Measurements from ENCODE around the gene ADARB2. TPM values are rescaled to one million over a fixed set of nuclear protein-coding genes. Genes with fewer than 3 reads are reported as not detected.
A peak's percentile ranks its signal among the peaks of the same experiment; 100 is the strongest.

ADARB2 gene
- total RNA-seq, 2 experiments from 2014 or later = 0.63 to 0.99 TPM

- Mint-ChIP-seq H3K4me1 (ENCODE audit: low read depth) (no peaks in the 10 kb centered on the region), H3K4me3 (no peak overlapping the region), H3K9me3 (ENCODE audit: insufficient read depth) (no peaks in the 10 kb centered on the region), H3K36me3 (ENCODE audit: low read depth) (no peaks in the 10 kb centered on the region), H3K27me3 (ENCODE audit: low read depth) (no peaks in the 10 kb centered on the region), H3K27ac (no peak overlapping the region)
- DNase-seq = no peak
- ATAC-seq = no peak
- ChIA-PET POLR2A (no interaction called here), CTCF (no interaction called here)
These were observed 250.3 kb downstream of the ADARB2 start for GRCh38 chr10:1486841-1487687.

GRCh38 chr10:1485357-1485756 is 252.0 kb downstream of the ADARB2 start:
- ChIA-PET POLR2A (no interaction called here), CTCF (no interaction called here)
- no peak for DNase-seq
- ATAC-seq = no peak
- Mint-ChIP-seq H3K4me1 (ENCODE audit: low read depth) (no peaks in the 10 kb centered on the region), H3K36me3 (ENCODE audit: low read depth) (no peaks in the 10 kb centered on the region), H3K27ac (no peak overlapping the region), H3K9me3 (ENCODE audit: insufficient read depth) (no peaks in the 10 kb centered on the region), H3K4me3 (no peak overlapping the region), H3K27me3 (ENCODE audit: low read depth) (no peaks in the 10 kb centered on the region)

- H3K27ac Mint-ChIP-seq = no peak overlapping the region
- H3K4me3 Mint-ChIP-seq = no peak overlapping the region
- no peaks in the 10 kb centered on the region for H3K4me1 Mint-ChIP-seq (ENCODE audit: low read depth)
- no peaks in the 10 kb centered on the region for H3K36me3 Mint-ChIP-seq (ENCODE audit: low read depth)
- DNase-seq = no peak
- no peaks in the 10 kb centered on the region for H3K9me3 Mint-ChIP-seq (ENCODE audit: insufficient read depth)
- ChIA-PET CTCF (no interaction called here), POLR2A (no interaction called here)
- no peak for ATAC-seq
- H3K27me3 Mint-ChIP-seq (ENCODE audit: low read depth) = no peaks in the 10 kb centered on the region
These were observed 253.5 kb downstream of the ADARB2 start for GRCh38 chr10:1483826-1484225.

- DNase-seq = no peak
- H3K4me1 Mint-ChIP-seq (ENCODE audit: low read depth) = no peaks in the 10 kb centered on the region
- H3K36me3 Mint-ChIP-seq (ENCODE audit: low read depth) = no peaks in the 10 kb centered on the region
- H3K27ac Mint-ChIP-seq = no peak overlapping the region
- H3K27me3 Mint-ChIP-seq (ENCODE audit: low read depth) = no peaks in the 10 kb centered on the region
- no peaks in the 10 kb centered on the region for H3K9me3 Mint-ChIP-seq (ENCODE audit: insufficient read depth)
- ChIA-PET CTCF (no interaction called here), POLR2A (no interaction called here)
- no peak for ATAC-seq
- H3K4me3 Mint-ChIP-seq = no peak overlapping the region
These were observed 254.1 kb downstream of the ADARB2 start for GRCh38 chr10:1483246-1483645.

- DNase-seq (no peak), ATAC-seq (no peak)
- Mint-ChIP-seq H3K27ac (no peak overlapping the region), H3K36me3 (ENCODE audit: low read depth) (no peaks in the 10 kb centered on the region), H3K4me3 (no peak overlapping the region), H3K4me1 (ENCODE audit: low read depth) (no peaks in the 10 kb centered on the region), H3K27me3 (ENCODE audit: low read depth) (no peaks in the 10 kb centered on the region), H3K9me3 (ENCODE audit: insufficient read depth) (no peaks in the 10 kb centered on the region)
- CTCF ChIA-PET = no interaction called here
- POLR2A ChIA-PET = no interaction called here
These were observed 259.7 kb downstream of the ADARB2 start for GRCh38 chr10:1477578-1477977.

- CTCF ChIA-PET = no interaction called here
- H3K4me3 Mint-ChIP-seq = no peak overlapping the region
- no peak for DNase-seq
- no peaks in the 10 kb centered on the region for H3K36me3 Mint-ChIP-seq (ENCODE audit: low read depth)
- H3K9me3 Mint-ChIP-seq (ENCODE audit: insufficient read depth) = no peaks in the 10 kb centered on the region
- H3K27me3 Mint-ChIP-seq (ENCODE audit: low read depth) = no peaks in the 10 kb centered on the region
- H3K27ac Mint-ChIP-seq = no peak overlapping the region
- H3K4me1 Mint-ChIP-seq (ENCODE audit: low read depth) = no peaks in the 10 kb centered on the region
- ATAC-seq = no peak
- POLR2A ChIA-PET = no interaction called here
These were observed 260.9 kb downstream of the ADARB2 start for GRCh38 chr10:1476455-1476803.

GRCh38 chr10:1475771-1476454 is 261.4 kb downstream of the ADARB2 start:
- Mint-ChIP-seq H3K27ac (no peak overlapping the region), H3K4me1 (ENCODE audit: low read depth) (no peaks in the 10 kb centered on the region), H3K27me3 (ENCODE audit: low read depth) (no peaks in the 10 kb centered on the region), H3K4me3 (no peak overlapping the region), H3K36me3 (ENCODE audit: low read depth) (no peaks in the 10 kb centered on the region), H3K9me3 (ENCODE audit: insufficient read depth) (no peaks in the 10 kb centered on the region)
- DNase-seq (no peak), ATAC-seq (no peak)
- ChIA-PET CTCF (no interaction called here), POLR2A (no interaction called here)

GRCh38 chr10:1475098-1475591 is 262.2 kb downstream of the ADARB2 start:
- H3K4me1 Mint-ChIP-seq (ENCODE audit: low read depth) = no peaks in the 10 kb centered on the region
- POLR2A ChIA-PET = no interaction called here
- CTCF ChIA-PET = no interaction called here
- no peak overlapping the region for H3K4me3 Mint-ChIP-seq
- no peaks in the 10 kb centered on the region for H3K27me3 Mint-ChIP-seq (ENCODE audit: low read depth)
- H3K9me3 Mint-ChIP-seq (ENCODE audit: insufficient read depth) = no peaks in the 10 kb centered on the region
- ATAC-seq = no peak
- peak; percentile 14 for DNase-seq
- no peaks in the 10 kb centered on the region for H3K36me3 Mint-ChIP-seq (ENCODE audit: low read depth)
- no peak overlapping the region for H3K27ac Mint-ChIP-seq

GRCh38 chr10:1474376-1475097 is 262.8 kb downstream of the ADARB2 start:
- ChIA-PET POLR2A (no interaction called here), CTCF (no interaction called here)
- Mint-ChIP-seq H3K9me3 (ENCODE audit: insufficient read depth) (no peaks in the 10 kb centered on the region), H3K27me3 (ENCODE audit: low read depth) (no peaks in the 10 kb centered on the region), H3K4me3 (no peak overlapping the region), H3K4me1 (ENCODE audit: low read depth) (no peaks in the 10 kb centered on the region), H3K36me3 (ENCODE audit: low read depth) (no peaks in the 10 kb centered on the region), H3K27ac (no peak overlapping the region)
- ATAC-seq (no peak), DNase-seq (no peak)

- H3K9me3 Mint-ChIP-seq (ENCODE audit: insufficient read depth) = no peaks in the 10 kb centered on the region
- no peaks in the 10 kb centered on the region for H3K27me3 Mint-ChIP-seq (ENCODE audit: low read depth)
- POLR2A ChIA-PET = no interaction called here
- CTCF ChIA-PET = no interaction called here
- ATAC-seq = no peak
- no peak overlapping the region for H3K4me3 Mint-ChIP-seq
- H3K4me1 Mint-ChIP-seq (ENCODE audit: low read depth) = no peaks in the 10 kb centered on the region
- H3K36me3 Mint-ChIP-seq (ENCODE audit: low read depth) = no peaks in the 10 kb centered on the region
- H3K27ac Mint-ChIP-seq = no peak overlapping the region
- DNase-seq = no peak
These were observed 263.5 kb downstream of the ADARB2 start for GRCh38 chr10:1473874-1474273.

GRCh38 chr10:1472178-1472958 is 265.0 kb downstream of the ADARB2 start:
- DNase-seq (peak; percentile 7), ATAC-seq (no peak)
- ChIA-PET CTCF (no interaction called here), POLR2A (no interaction called here)
- no peaks in the 10 kb centered on the region for H3K9me3 Mint-ChIP-seq (ENCODE audit: insufficient read depth)
- no peaks in the 10 kb centered on the region for H3K36me3 Mint-ChIP-seq (ENCODE audit: low read depth)
- H3K4me3 Mint-ChIP-seq = no peak overlapping the region
- H3K27me3 Mint-ChIP-seq (ENCODE audit: low read depth) = no peaks in the 10 kb centered on the region
- H3K4me1 Mint-ChIP-seq (ENCODE audit: low read depth) = no peaks in the 10 kb centered on the region
- no peak overlapping the region for H3K27ac Mint-ChIP-seq

- ChIA-PET CTCF (no interaction called here), POLR2A (no interaction called here)
- Mint-ChIP-seq H3K27ac (no peak overlapping the region), H3K36me3 (ENCODE audit: low read depth) (no peaks in the 10 kb centered on the region), H3K27me3 (ENCODE audit: low read depth) (no peaks in the 10 kb centered on the region), H3K4me1 (ENCODE audit: low read depth) (no peaks in the 10 kb centered on the region), H3K4me3 (no peak overlapping the region), H3K9me3 (ENCODE audit: insufficient read depth) (no peaks in the 10 kb centered on the region)
- DNase-seq (no peak), ATAC-seq (no peak)
These were observed 268.5 kb downstream of the ADARB2 start for GRCh38 chr10:1468811-1469210.
